Neural cell (in vitro differentiated cells): ENCODE data around the gene CLEC19A. TPM values are rescaled to one million over a fixed set of nuclear protein-coding genes. Genes with fewer than 3 reads are reported as not detected.

Experiments used
- H2AFZ ChIP-seq: fragments of 200-600, 300-800 bp; sonication (generic), shearing (Covaris generic); 2 replicates; pipeline ENCODE4 v1.6.0; 2014; ENCODE audit warnings: low read depth, mild to moderate bottlenecking, antibody characterized with exemption, low read length, moderate library complexity
- H3F3A ChIP-seq: fragments of 200-600 bp; shearing (Covaris generic); 2 replicates; pipeline ENCODE4 v1.6.1; 2016; ENCODE audit warnings: mild to moderate bottlenecking, moderate library complexity, mixed read lengths, antibody characterized with exemption, low read length; ENCODE audit not compliant: insufficient read depth, poor library complexity, severe bottlenecking
- H3K27ac ChIP-seq: fragments of 200-600, 300-800 bp; sonication (generic), shearing (Covaris generic); 2 replicates; pipeline ENCODE4 v1.5.1; 2014; ENCODE audit warnings: mild to moderate bottlenecking, low read length, moderate library complexity
- H3K27me3 ChIP-seq: fragments of 300-800, 200-600 bp; sonication (generic), shearing (Covaris generic); 2 replicates; pipeline ENCODE4 v1.6.0; 2014; ENCODE audit warnings: mild to moderate bottlenecking, low read depth, low read length, moderate library complexity; ENCODE audit not compliant: insufficient read depth
- H3K36me3 ChIP-seq: fragments of 300-800, 200-600 bp; sonication (generic), shearing (Covaris generic); 2 replicates; pipeline ENCODE4 v1.5.1; 2014; ENCODE audit warnings: mild to moderate bottlenecking, antibody characterized with exemption, low read length, moderate library complexity; ENCODE audit not compliant: insufficient read depth
- H3K4me2 ChIP-seq: fragments of 300-800, 200-600 bp; sonication (generic), shearing (Covaris generic); 2 replicates; pipeline ENCODE4 v1.6.0; 2014; ENCODE audit warnings: mild to moderate bottlenecking, low read length
- H3K4me3 ChIP-seq: fragments of 300-800, 200-600 bp; sonication (generic), shearing (Covaris generic); 2 replicates; pipeline ENCODE4 v1.5.1; 2014; ENCODE audit warnings: mild to moderate bottlenecking, low read length, moderate library complexity
- H3K79me2 ChIP-seq: fragments of 200-600 bp; shearing (Covaris generic); replicated peaks from 2 replicates; pipeline ENCODE4 v1.6.0; 2014; ENCODE audit warnings: mild to moderate bottlenecking, low read length, moderate library complexity; ENCODE audit not compliant: insufficient read depth
- H3K9ac ChIP-seq: fragments of 300-800, 200-600 bp; sonication (generic), shearing (Covaris generic); 2 replicates; pipeline ENCODE4 v1.6.1; 2016; ENCODE audit warnings: mild to moderate bottlenecking, low read length, mixed read lengths
- H3K9me2 ChIP-seq: fragments of 200-600 bp; shearing (Covaris generic); 2 replicates; pipeline ENCODE4 v1.6.1; 2016; ENCODE audit warnings: mild to moderate bottlenecking, low read length, mixed read lengths; ENCODE audit not compliant: insufficient read depth
- H3K9me3 ChIP-seq: fragments of 200-600, 300-800 bp; sonication (generic), shearing (Covaris generic); 2 replicates; pipeline ENCODE4 v1.6.1; 2016; ENCODE audit warnings: mild to moderate bottlenecking, mixed run types, low read length, moderate library complexity, mixed read lengths
- H4K20me1 ChIP-seq: fragments of 200-600 bp; shearing (Covaris generic); 2 replicates; pipeline ENCODE4 v1.6.1; 2016; ENCODE audit warnings: mild to moderate bottlenecking, mixed run types; ENCODE audit not compliant: insufficient read depth
- CTCF ChIP-seq: fragments of 450-650 bp; IDR thresholded peaks from 2 replicates; pipeline ENCODE4 v1.5.1; 2014; ENCODE audit warnings: antibody characterized with exemption, mild to moderate bottlenecking, moderate library complexity; ENCODE audit not compliant: poor library complexity, severe bottlenecking
- EP300 ChIP-seq: fragments of 450-650 bp; conservative IDR thresholded peaks from 2 replicates; pipeline ENCODE4 v1.6.1; 2014; ENCODE audit warnings: antibody characterized with exemption, mild to moderate bottlenecking, moderate library complexity; ENCODE audit not compliant: poor library complexity, severe bottlenecking
- EZH2 ChIP-seq: fragments of 200-600, 300-800 bp; shearing (Covaris generic), sonication (generic); IDR thresholded peaks from 2 replicates; pipeline ENCODE4 v1.6.1; 2014; ENCODE audit warnings: antibody characterized with exemption, low read length, borderline replicate concordance, mild to moderate bottlenecking; ENCODE audit not compliant: insufficient read depth, poor library complexity, severe bottlenecking
- MXI1 ChIP-seq: fragments of 450-650 bp; conservative IDR thresholded peaks from 2 replicates; pipeline ENCODE4 v1.6.1; 2014; ENCODE audit warnings: antibody characterized with exemption, mild to moderate bottlenecking; ENCODE audit not compliant: poor library complexity, severe bottlenecking
- POLR2AphosphoS5 ChIP-seq: IDR thresholded peaks from 2 replicates; pipeline ENCODE4 v1.6.1; 2012
- RAD21 ChIP-seq: fragments of 450-650 bp; conservative IDR thresholded peaks from 2 replicates; pipeline ENCODE4 v1.6.1; 2014; ENCODE audit warnings: antibody characterized with exemption, mild to moderate bottlenecking, moderate library complexity
- REST ChIP-seq: IDR thresholded peaks from 2 replicates; pipeline ENCODE4 v1.6.1; 2012; ENCODE audit warnings: borderline replicate concordance
- SMC3 ChIP-seq: fragments of 450-650 bp; conservative IDR thresholded peaks from 2 replicates; pipeline ENCODE4 v1.6.1; 2014; ENCODE audit warnings: antibody characterized with exemption, mild to moderate bottlenecking, moderate library complexity; ENCODE audit not compliant: poor library complexity
- TAF1 ChIP-seq: IDR thresholded peaks from 2 replicates; pipeline ENCODE4 v1.6.1; 2012; ENCODE audit warnings: low read depth
- polyA plus RNA-seq: library from polyadenylated mRNA; depleted of rRNA; stranded (reverse); fragments of >200 nt; gene quantifications from 2 replicates; pipeline ENCODE4 v1.2.3, GENCODE V29; 2014

The CLEC19A gene
- polyA plus RNA-seq, 1 donor from 2014 or later = not detected

GRCh38 chr16:19286827-19287226 lies 1.3 kb downstream of the CLEC19A start:
- Histone ChIP-seq H3K4me3 (no peak overlapping the region), H3K27ac (no peak overlapping the region), H3K36me3 (no peaks in the 10 kb centered on the region), H2AFZ (no peak overlapping the region), H3K9ac (no peak overlapping the region), H3K9me2 (no peaks in the 10 kb centered on the region), H3K79me2 (no peaks in the 10 kb centered on the region), H3F3A (no peaks in the 10 kb centered on the region), H4K20me1 (no peaks in the 10 kb centered on the region), H3K27me3 (no peaks in the 10 kb centered on the region), H3K4me2 (no peak overlapping the region), H3K9me3 (no peaks in the 10 kb centered on the region)
- TF ChIP-seq EZH2 (no peak), TAF1 (no peak), SMC3 (no peak), EP300 (no peak), MXI1 (no peak), RAD21 (no peak), CTCF (no peak), REST (no peak), POLR2AphosphoS5 (no peak)

GRCh38 chr16:19287241-19287640 lies 1.7 kb downstream of the CLEC19A start:
- Histone ChIP-seq H3K27ac (no peak overlapping the region), H3K4me3 (no peak overlapping the region), H3K36me3 (no peaks in the 10 kb centered on the region), H3K79me2 (no peaks in the 10 kb centered on the region), H3K9me2 (no peaks in the 10 kb centered on the region), H2AFZ (no peak overlapping the region), H3K4me2 (no peak overlapping the region), H3K9ac (no peak overlapping the region), H3K27me3 (no peaks in the 10 kb centered on the region), H3F3A (no peaks in the 10 kb centered on the region), H3K9me3 (no peaks in the 10 kb centered on the region), H4K20me1 (no peaks in the 10 kb centered on the region)
- TF ChIP-seq EP300 (no peak), RAD21 (no peak), MXI1 (no peak), SMC3 (no peak), POLR2AphosphoS5 (no peak), REST (no peak), CTCF (no peak), TAF1 (no peak), EZH2 (no peak)
